Measurements from ENCODE around the gene NPW. TPM values are rescaled to one million over a fixed set of nuclear protein-coding genes. Genes with fewer than 3 reads are reported as not detected.

NPW gene
- total RNA-seq, result 0.18 and 0.38 TPM in 2 replicates

GRCh38 chr16:2019518-2019920, at the start of gene NPW:
NPW (plus strand) TSS chr16:2019785.

GRCh38 chr16:1971796-1972489, 47.6 kb upstream of the NPW start, which contains the start of gene TBL3:
TBL3 (plus strand) TSS chr16:1972053; CDS start chr16:1972165, 112 bp downstream.

GRCh38 chr16:1981398-1981836, 38.2 kb upstream of the NPW start, which contains the start of gene NOXO1:
NOXO1 (minus strand) TSS chr16:1981469; CDS start chr16:1981179, 290 bp downstream.

GRCh38 chr16:1983544-1984346, 35.8 kb upstream of the NPW start, which contains the start of gene GFER:
GFER (plus strand) TSS chr16:1984193; CDS start chr16:1984219, 26 bp downstream.

GRCh38 chr16:1989209-1990100, 30.1 kb upstream of the NPW start, which contains the start of gene SYNGR3:
SYNGR3 (plus strand) TSS chr16:1989970; CDS start chr16:1990103, 133 bp downstream.

GRCh38 chr16:2009791-2010510, 9.6 kb upstream of the NPW start, which contains the start of gene ZNF598:
ZNF598 (minus strand) TSS chr16:2009821.

GRCh38 chr16:2026461-2027023, 7.0 kb downstream of the NPW start, which contains the start of gene NHERF2:
NHERF2 (plus strand) TSS chr16:2026902; CDS start chr16:2027006, 104 bp downstream.

GRCh38 chr16:2047330-2048115, 27.9 kb downstream of the NPW start, which contains the start of the genes NTHL1 and TSC2:
NTHL1 (minus strand) TSS chr16:2047834; CDS start chr16:2047823, 11 bp downstream.
TSC2 (plus strand) TSS chr16:2047985; CDS start chr16:2048616, 631 bp downstream.

Other genes with a start within 250 kb of the NPW start
- 32.7 and 53.0 TPM in 2 replicates for gene NME3, start 248.2 kb upstream of the NPW start, total RNA-seq
- 4.7 and 11.7 TPM in 2 replicates for gene EME2, start 247.0 kb upstream of the NPW start, total RNA-seq
- gene MRPS34, start 246.7 kb upstream of the NPW start, total RNA-seq, result 107 and 111 TPM in 2 replicates
- gene SPSB3, start 237.2 kb upstream of the NPW start, total RNA-seq, result 38.5 and 53.4 TPM in 2 replicates
- gene NUBP2, start 236.8 kb upstream of the NPW start, total RNA-seq, result 73.8 and 74.3 TPM in 2 replicates
- not detected in 2 replicates for gene IGFALS, start 226.1 kb upstream of the NPW start, total RNA-seq
- 74.0 and 91.0 TPM in 2 replicates for gene HAGH, start 193.0 kb upstream of the NPW start, total RNA-seq
- 132 and 143 TPM in 2 replicates for gene FAHD1, start 192.6 kb upstream of the NPW start, total RNA-seq
- gene MEIOB, start 147.6 kb upstream of the NPW start, total RNA-seq, result under 0.01 TPM in 1 of 2 replicates, not detected in the other
- not detected in 2 replicates for gene HS3ST6, start 101.4 kb upstream of the NPW start, total RNA-seq
- gene MSRB1, start 76.6 kb upstream of the NPW start, total RNA-seq, result 5.8 and 8.2 TPM in 2 replicates
- gene RPL3L, start 65.1 kb upstream of the NPW start, total RNA-seq, result not detected in 2 replicates
- 149 and 206 TPM in 2 replicates for gene NDUFB10, start 60.2 kb upstream of the NPW start, total RNA-seq
- gene RPS2, start 55.0 kb upstream of the NPW start, total RNA-seq, result 3,397 and 3,624 TPM in 2 replicates
- not detected in 2 replicates for gene RNF151, start 52.9 kb upstream of the NPW start, total RNA-seq
- 45.6 and 49.4 TPM in 2 replicates for gene TBL3, start 47.7 kb upstream of the NPW start, total RNA-seq
- not detected in 2 replicates for gene NOXO1, start 38.3 kb upstream of the NPW start, total RNA-seq
- 12.8 and 14.6 TPM in 2 replicates for gene GFER, start 35.6 kb upstream of the NPW start, total RNA-seq
- gene SYNGR3, start 29.8 kb upstream of the NPW start, total RNA-seq, result 2.0 and 2.9 TPM in 2 replicates
- 17.7 and 23.6 TPM in 2 replicates for gene ZNF598, start 10.0 kb upstream of the NPW start, total RNA-seq
- gene NHERF2, start 7.1 kb downstream of the NPW start, total RNA-seq, result 63.8 and 66.9 TPM in 2 replicates
- 49.3 and 52.5 TPM in 2 replicates for gene NTHL1, start 28.0 kb downstream of the NPW start, total RNA-seq
- 44.4 and 54.6 TPM in 2 replicates for gene TSC2, start 28.2 kb downstream of the NPW start, total RNA-seq
- 38.1 and 102 TPM in 2 replicates for gene PKD1, start 116.1 kb downstream of the NPW start, total RNA-seq
- 0.75 and 1.3 TPM in 2 replicates for gene RAB26, start 128.8 kb downstream of the NPW start, total RNA-seq
- gene TRAF7, start 136.0 kb downstream of the NPW start, total RNA-seq, result 88.0 and 89.5 TPM in 2 replicates
- 0.19 and 0.54 TPM in 2 replicates for gene CASKIN1, start 176.8 kb downstream of the NPW start, total RNA-seq
- 13.2 and 19.7 TPM in 2 replicates for gene MLST8, start 185.7 kb downstream of the NPW start, total RNA-seq
- gene BRICD5, start 191.1 kb downstream of the NPW start, total RNA-seq, result 1.6 and 2.4 TPM in 2 replicates
- gene PGP, start 195.1 kb downstream of the NPW start, total RNA-seq, result 14.3 and 16.6 TPM in 2 replicates
- gene E4F1, start 203.8 kb downstream of the NPW start, total RNA-seq, result 29.4 and 32.5 TPM in 2 replicates
- gene DNASE1L2, start 216.7 kb downstream of the NPW start, total RNA-seq, result 0.27 and 0.94 TPM in 2 replicates
- gene ECI1, start 231.8 kb downstream of the NPW start, total RNA-seq, result 25.1 and 25.7 TPM in 2 replicates
- 58.7 and 63.5 TPM in 2 replicates for gene RNPS1, start 248.3 kb downstream of the NPW start, total RNA-seq

All from endothelial cell of coronary artery (primary cell).